ENCODE measurements around the gene MYOZ3. TPM values are rescaled to one million over a fixed set of nuclear protein-coding genes. Genes with fewer than 3 reads are reported as not detected.

MYOZ3 gene
- total and polyA plus RNA-seq, 10 of the 15 experiments (the other 5 are each of a cell fraction or from before 2014, with no cell fraction given): 0.04 to 1.1 (median 0.10) TPM; not detected in 4

- TF ChIP-seq MLLT1 (IDR thresholded peaks at IDR 0.05) (peak; percentile 45; the same call in 1 of the 2 replicates), TCF12 (IDR thresholded peaks at IDR 0.05; ENCODE audit: low read depth, low read length) (no peak; the same call in 1 of the 2 replicates), SIX5 (IDR thresholded peaks at IDR 0.05; ENCODE audit: low read depth, low read length, severe bottlenecking) (no peak), EZH2 (IDR thresholded peaks at IDR 0.05; ENCODE audit: borderline replicate concordance, control insufficient read depth, low read depth, low read length) (no peak), RB1 (IDR thresholded peaks at IDR 0.05; ENCODE audit: borderline replicate concordance) (peak; percentile 92; the same call in 1 of the 2 replicates), TBL1XR1 (IDR thresholded peaks at IDR 0.05; ENCODE audit: low read depth, low read length) (0 out of 2 replicates have a peak, but pooled peaks have one; percentile 23), YY1 (IDR thresholded peaks at IDR 0.05; ENCODE audit: low read depth, low read length) (no peak), PBX3 (IDR thresholded peaks at IDR 0.05; ENCODE audit: insufficient replicate concordance, low read depth, low read length) (no peak), NR2F1 (conservative IDR thresholded peaks at IDR 0.05) (0 out of 2 replicates have a peak, but pooled peaks have one; percentile 60), JUNB (IDR thresholded peaks at IDR 0.05) (no peak), POLR2AphosphoS5 (IDR thresholded peaks at IDR 0.05; ENCODE audit: low read length) (peak; percentile 58; the same call in 1 of the 2 replicates), ETV6 (conservative IDR thresholded peaks at IDR 0.05 in 1 of 2, IDR thresholded peaks at IDR 0.05 in 1 of 2; ENCODE audit: borderline replicate concordance in 1 of 2, low read depth in 1 of 2) (no peak), GATAD2B (conservative IDR thresholded peaks at IDR 0.05; ENCODE audit: low read depth) (peak; percentile 97), MYC (IDR thresholded peaks at IDR 0.05; ENCODE audit: insufficient read depth, insufficient read length, insufficient replicate concordance, low read length, severe bottlenecking) (no peak), NFYA (IDR thresholded peaks at IDR 0.05; ENCODE audit: borderline replicate concordance, low read depth, low read length) (no peak), CHD4 (IDR thresholded peaks at IDR 0.05) (no peak), PKNOX1 (IDR thresholded peaks at IDR 0.05) (peak; percentile 39; the same call in 1 of the 2 replicates), CREM (IDR thresholded peaks at IDR 0.05; ENCODE audit: low read depth) (peak; percentile 53), SMAD1 (IDR thresholded peaks at IDR 0.05; ENCODE audit: low read depth, partially characterized antibody) (no peak), CBX3 (IDR thresholded peaks at IDR 0.05; ENCODE audit: borderline replicate concordance, low read depth) (no peak), MAX (IDR thresholded peaks at IDR 0.05; ENCODE audit: low read depth, low read length) (no peak), NFYB (IDR thresholded peaks at IDR 0.05; ENCODE audit: insufficient read depth, low read depth, low read length) (no peak), RCOR1 (conservative IDR thresholded peaks at IDR 0.05; ENCODE audit: low read depth, low read length) (peak; percentile 46; the same call in 1 of the 2 replicates), SMC3 (IDR thresholded peaks at IDR 0.05; ENCODE audit: borderline replicate concordance, low read length) (no peak)
Measured at GRCh38 chr5:150625831-150626746, 35.0 kb upstream of the MYOZ3 start (continued).
